Thymus (tissue), 11 donors: Measurements from ENCODE around the gene ANGEL2. TPM values are rescaled to one million over a fixed set of nuclear protein-coding genes. Genes with fewer than 3 reads are reported as not detected.

Source experiments
- DNase-seq, 9 donors: peaks; one replicate each; pipeline ENCODE4 v3.0.0-alpha.2; 2013; ENCODE audit warnings: low spot score in 9 of 9, low read depth in 6 of 9, missing footprints in 1 of 9
- H3K27ac ChIP-seq, 2 donors: one replicate each; pipeline ENCODE4 v1.5.1; 2013; ENCODE audit warnings: control low read depth in 1 of 2, low read depth in 1 of 2, low read length in 1 of 2, mild to moderate bottlenecking in 1 of 2, moderate library complexity in 1 of 2
- H3K27me3 ChIP-seq, 2 donors: one replicate each; pipeline ENCODE4 v1.5.1; 2013; ENCODE audit warnings: low read length in 1 of 2; ENCODE audit not compliant: control insufficient read depth in 2 of 2, insufficient read depth in 1 of 2
- H3K36me3 ChIP-seq, 2 donors: one replicate each; pipeline ENCODE4 v1.5.1; 2013; ENCODE audit warnings: low read length in 1 of 2, mild to moderate bottlenecking in 1 of 2, moderate library complexity in 1 of 2; ENCODE audit not compliant: control insufficient read depth in 2 of 2, insufficient read depth in 2 of 2
- H3K4me1 ChIP-seq, 2 donors: one replicate each; pipeline ENCODE4 v1.5.1; 2013; ENCODE audit warnings: low read length in 2 of 2; ENCODE audit not compliant: control insufficient read depth in 2 of 2, insufficient read depth in 2 of 2
- H3K4me3 ChIP-seq, 2 donors: one replicate each; pipeline ENCODE4 v1.5.1; 2013; ENCODE audit warnings: low read length in 2 of 2, control low read depth in 1 of 2, mild to moderate bottlenecking in 1 of 2
- H3K9me3 ChIP-seq, 2 donors: one replicate each; pipeline ENCODE4 v1.5.1; 2013; ENCODE audit warnings: low read length in 1 of 2, mild to moderate bottlenecking in 1 of 2; ENCODE audit not compliant: control insufficient read depth in 2 of 2, insufficient read depth in 1 of 2
- WGBS: extraction: QIAGEN DNeasy Blood & Tissue Kit; methylation state at CpG from one replicate; pipeline ENCODE4 v1.1.7; 2013; 5-methylcytosine and 5-hydroxymethylcytosine counted together
- polyA plus RNA-seq: library from polyadenylated mRNA; stranded (reverse); fragments of 200-250 nt; gene quantifications from one replicate; pipeline ENCODE4 v1.2.3, GENCODE V29; 2013
- total RNA-seq: library from RNA; stranded (reverse); fragments of 120-200 nt; gene quantifications from one replicate; pipeline ENCODE4 v1.2.4, GENCODE V29; 2013
- donor health status: healthy.

Gene ANGEL2
- total and polyA plus RNA-seq, 2 donors = 27.5 to 35.6 TPM

GRCh38 chr1:212981025-212981495 is 34.6 kb downstream of the ANGEL2 start:
- peak overlapping the region; percentile 19 to 40 for H3K27ac ChIP-seq

GRCh38 chr1:212980123-212980785 is 35.4 kb downstream of the ANGEL2 start:
- H3K27me3 ChIP-seq = no peaks in the 10 kb centered on the region
- peaks cover 0 to 2% of the 10 kb centered on the region in 2 donors for H3K36me3 ChIP-seq
- WGBS = 93% methylated on average over 7 of the region's 7 CpGs
- H3K9me3 ChIP-seq = no peaks in the 10 kb centered on the region
- DNase-seq = no peak
- H3K4me3 ChIP-seq = no peak overlapping the region
- peaks cover 6 to 19% of the 10 kb centered on the region in 2 donors for H3K4me1 ChIP-seq
- H3K27ac ChIP-seq = no peak overlapping the region

More at GRCh38 chr1:212981025-212981495, 34.6 kb downstream of the ANGEL2 start:
- peak in 1 of 9 donors; percentile 10 for DNase-seq
- H3K36me3 ChIP-seq = peaks cover 0 to 2% of the 10 kb centered on the region in 2 donors
- peaks cover 6 to 19% of the 10 kb centered on the region in 2 donors for H3K4me1 ChIP-seq
- 91% methylated on average over 11 of the region's 11 CpGs for WGBS
- no peaks in the 10 kb centered on the region for H3K9me3 ChIP-seq
- no peaks in the 10 kb centered on the region for H3K27me3 ChIP-seq
- H3K4me3 ChIP-seq = no peak overlapping the region

- H3K9me3 ChIP-seq = no peaks in the 10 kb centered on the region
- peaks cover 0 to 2% of the 10 kb centered on the region in 2 donors for H3K36me3 ChIP-seq
- no peak for DNase-seq
- WGBS = 92% methylated on average over 14 of the region's 14 CpGs
- no peak overlapping the region for H3K4me3 ChIP-seq
- peaks cover 6 to 19% of the 10 kb centered on the region in 2 donors for H3K4me1 ChIP-seq
- H3K27ac ChIP-seq = no peak overlapping the region
- no peaks in the 10 kb centered on the region for H3K27me3 ChIP-seq
Measured at GRCh38 chr1:212979340-212980122, 36.1 kb downstream of the ANGEL2 start.

DNA sequence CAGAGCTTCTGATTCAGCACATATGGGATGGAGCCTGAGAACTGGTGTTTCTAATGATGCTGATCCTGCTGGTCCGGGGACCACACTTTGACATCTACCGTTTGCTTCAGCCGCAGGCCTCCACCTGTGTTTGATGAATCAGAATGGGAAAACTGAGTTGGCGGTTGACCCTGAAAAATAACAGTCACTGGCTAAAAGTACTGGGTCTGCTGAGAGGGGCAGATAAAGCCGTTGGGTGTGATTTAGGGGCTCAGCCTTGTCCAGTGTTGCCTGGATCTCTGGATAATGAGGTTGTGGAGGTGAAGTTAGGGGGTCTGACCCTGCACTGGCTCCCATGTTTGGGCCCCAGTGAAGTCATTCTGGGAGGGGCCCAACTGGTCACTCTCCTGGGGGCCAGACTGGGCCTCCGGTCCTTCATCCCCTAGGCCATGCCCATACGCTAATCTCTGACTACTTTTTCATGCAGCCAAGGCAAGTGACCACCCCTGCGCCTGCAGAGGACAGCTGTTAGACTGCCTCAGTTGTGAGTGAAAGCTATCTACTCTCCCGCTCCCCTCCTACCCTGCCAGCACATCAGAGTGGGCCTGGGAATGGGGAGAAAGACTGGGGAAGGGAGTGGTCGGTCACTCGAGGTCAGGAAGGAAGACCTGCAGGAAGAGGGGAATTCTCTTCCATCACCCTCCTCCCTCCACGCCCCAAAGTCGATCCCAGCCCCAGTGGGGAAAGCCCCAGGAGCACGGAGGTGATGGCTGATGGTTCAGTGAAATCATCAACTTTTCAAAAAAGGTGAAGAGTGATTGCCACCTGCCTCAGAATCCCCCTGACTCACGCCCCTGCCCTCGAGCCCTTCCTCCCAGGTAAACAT is 37.7 kb downstream of the ANGEL2 start:
- no peaks in the 10 kb centered on the region for H3K27me3 ChIP-seq
- DNase-seq = no peak
- H3K36me3 ChIP-seq = peaks cover 0 to 2% of the 10 kb centered on the region in 2 donors
- H3K27ac ChIP-seq = no peak overlapping the region
- peaks cover 6 to 19% of the 10 kb centered on the region in 2 donors for H3K4me1 ChIP-seq
- no peak overlapping the region for H3K4me3 ChIP-seq
- 93% methylated on average over 16 of the region's 16 CpGs for WGBS
- no peaks in the 10 kb centered on the region for H3K9me3 ChIP-seq

- H3K36me3 ChIP-seq = peaks cover 0 to 2% of the 10 kb centered on the region in 2 donors
- DNase-seq = no peak
- 95% methylated on average over 9 of the region's 9 CpGs for WGBS
- H3K9me3 ChIP-seq = no peaks in the 10 kb centered on the region
- no peaks in the 10 kb centered on the region for H3K27me3 ChIP-seq
- peaks cover 5 to 10% of the 10 kb centered on the region in 2 donors for H3K4me1 ChIP-seq
- H3K4me3 ChIP-seq = no peak overlapping the region
- no peak overlapping the region for H3K27ac ChIP-seq
Measured at GRCh38 chr1:212976586-212976985, 39.1 kb downstream of the ANGEL2 start.

DNA sequence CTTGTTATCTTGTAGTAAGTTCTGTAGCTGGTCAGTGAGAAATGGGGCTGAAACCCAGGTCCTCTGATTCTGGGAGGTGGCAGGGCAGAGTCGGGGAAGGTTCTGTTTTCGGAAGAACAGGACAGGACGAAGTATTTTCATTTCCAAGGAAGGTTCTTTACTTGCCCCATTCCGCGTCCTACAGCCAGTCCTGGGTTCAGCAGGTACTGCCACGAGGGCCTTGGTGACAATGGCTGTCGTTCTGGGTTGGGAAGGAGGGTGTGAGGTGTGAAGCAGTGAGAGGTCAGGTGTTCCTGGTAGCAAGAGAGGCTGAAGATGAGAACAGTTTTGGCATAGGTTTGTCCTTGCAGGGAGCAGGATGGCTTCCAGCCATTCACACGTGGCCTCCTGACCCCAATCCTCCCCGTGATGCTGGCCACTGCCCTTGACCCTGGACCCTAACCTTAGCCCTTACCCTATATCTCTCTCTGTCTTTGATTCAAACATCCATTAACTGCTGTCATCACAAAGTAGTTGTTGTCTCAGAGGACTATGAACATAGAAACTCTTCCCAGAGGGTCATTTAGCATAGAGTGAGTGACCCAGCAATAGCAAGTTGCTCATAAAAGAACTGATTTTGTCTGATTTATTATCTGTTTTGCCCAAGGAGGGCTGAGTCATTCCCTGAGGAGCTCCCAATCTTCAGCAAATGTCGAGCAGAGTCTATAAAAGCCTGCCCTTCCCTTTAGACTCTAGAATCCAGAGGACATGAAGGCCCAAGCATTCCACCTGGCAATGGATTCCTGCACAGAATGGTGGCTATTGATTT is 40.4 kb downstream of the ANGEL2 start:
- H3K4me3 ChIP-seq = no peak overlapping the region
- no peaks in the 10 kb centered on the region for H3K9me3 ChIP-seq
- H3K27me3 ChIP-seq = no peaks in the 10 kb centered on the region
- H3K4me1 ChIP-seq = no peaks in the 10 kb centered on the region
- WGBS = 96% methylated on average over 10 of the region's 10 CpGs
- peaks cover 0 to 2% of the 10 kb centered on the region in 2 donors for H3K36me3 ChIP-seq
- DNase-seq = no peak
- H3K27ac ChIP-seq = no peak overlapping the region

DNA sequence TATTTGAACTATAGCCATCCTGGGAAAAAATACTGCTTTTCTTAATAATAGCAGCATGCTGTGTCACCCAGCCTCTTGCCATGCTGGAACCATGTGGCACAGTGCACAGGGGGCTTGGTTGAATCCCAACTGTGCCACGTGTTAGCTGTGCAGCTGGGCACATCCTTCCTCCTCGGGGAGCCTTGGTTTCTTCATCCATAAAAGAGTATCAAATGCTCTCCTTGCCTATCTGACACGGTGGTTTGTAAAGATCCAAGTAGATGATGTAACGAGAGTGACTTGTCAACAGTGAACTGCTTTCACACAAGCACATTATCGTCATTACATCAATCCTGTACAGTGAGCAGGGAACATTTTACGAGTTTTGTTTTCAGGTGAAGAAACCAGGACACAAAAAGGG is 41.0 kb downstream of the ANGEL2 start:
- H3K27ac ChIP-seq = no peak overlapping the region
- 93% methylated on average over 6 of the region's 6 CpGs for WGBS
- no peak overlapping the region for H3K4me3 ChIP-seq
- no peaks in the 10 kb centered on the region for H3K27me3 ChIP-seq
- H3K4me1 ChIP-seq = peaks cover 0 to 3% of the 10 kb centered on the region in 2 donors
- H3K36me3 ChIP-seq = peaks cover 0 to 2% of the 10 kb centered on the region in 2 donors
- no peak for DNase-seq
- no peaks in the 10 kb centered on the region for H3K9me3 ChIP-seq

DNA sequence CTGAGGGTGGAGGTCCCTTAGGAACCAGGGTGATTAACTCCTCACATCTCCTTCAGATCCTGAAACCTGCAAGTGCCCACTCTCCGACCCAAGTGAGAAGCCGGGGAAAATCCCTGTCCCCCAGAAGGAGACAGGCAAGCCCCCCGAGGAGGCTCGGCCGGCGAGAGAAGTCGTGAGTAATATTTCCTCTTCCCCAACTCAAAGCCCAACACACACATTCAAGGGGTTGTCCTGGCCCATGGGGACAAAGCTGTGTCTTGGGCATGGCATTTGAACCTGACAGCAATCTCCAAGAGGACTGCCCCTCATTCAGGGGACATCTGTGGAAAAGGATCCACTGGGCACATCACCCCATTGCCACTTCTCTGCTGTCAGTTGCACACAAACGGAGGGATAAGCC is 41.8 kb downstream of the ANGEL2 start:
- Histone ChIP-seq H3K27ac (no peak overlapping the region), H3K36me3 (peaks cover 0 to 2% of the 10 kb centered on the region in 2 donors), H3K27me3 (no peaks in the 10 kb centered on the region), H3K9me3 (no peaks in the 10 kb centered on the region), H3K4me3 (no peak overlapping the region), H3K4me1 (peaks cover 0 to 5% of the 10 kb centered on the region in 2 donors)
- WGBS = 96% methylated on average over 8 of the region's 8 CpGs
- DNase-seq = no peak
